ENCODE measurements around the gene PIP4K2C.

PIP4K2C gene

GRCh38 chr12:57605811-57606311, 14.9 kb downstream of the PIP4K2C start:
- no peak for TF ChIP-seq CTCF (IDR thresholded peaks at IDR 0.05; ENCODE audit: insufficient read depth, low read depth, low read length, missing control alignments)
- H3K4me3 ChIP-seq (ENCODE audit: low read depth, low read length): no peak overlapping the region
- DNase-seq (ENCODE audit: low read depth): no peak

GRCh38 chr12:57606399-57606798, 15.4 kb downstream of the PIP4K2C start:
- no peak for DNase-seq (ENCODE audit: low read depth)
- TF ChIP-seq CTCF (IDR thresholded peaks at IDR 0.05; ENCODE audit: insufficient read depth, low read depth, low read length, missing control alignments): no peak

GRCh38 chr12:57606821-57607220, 15.8 kb downstream of the PIP4K2C start:
- no peak for TF ChIP-seq CTCF (IDR thresholded peaks at IDR 0.05; ENCODE audit: insufficient read depth, low read depth, low read length, missing control alignments)
- no peak overlapping the region for H3K4me3 ChIP-seq (ENCODE audit: low read depth, low read length)
- no peak for DNase-seq (ENCODE audit: low read depth)

More at GRCh38 chr12:57606399-57606798, 15.4 kb downstream of the PIP4K2C start:
- H3K4me3 ChIP-seq (ENCODE audit: low read depth, low read length): no peak overlapping the region

GRCh38 chr12:57607958-57608663, 17.1 kb downstream of the PIP4K2C start:
- no peak for TF ChIP-seq CTCF (IDR thresholded peaks at IDR 0.05; ENCODE audit: insufficient read depth, low read depth, low read length, missing control alignments)
- no peak overlapping the region for H3K4me3 ChIP-seq (ENCODE audit: low read depth, low read length)
- no peak for DNase-seq (ENCODE audit: low read depth)

GRCh38 chr12:57609101-57609780, 18.2 kb downstream of the PIP4K2C start:
- TF ChIP-seq CTCF (IDR thresholded peaks at IDR 0.05; ENCODE audit: insufficient read depth, low read depth, low read length, missing control alignments): no peak
- H3K4me3 ChIP-seq (ENCODE audit: low read depth, low read length): no peak overlapping the region
- no peak for DNase-seq (ENCODE audit: low read depth)

- no peak overlapping the region for H3K4me3 ChIP-seq (ENCODE audit: low read depth, low read length)
- DNase-seq (ENCODE audit: low read depth): no peak
These were observed 19.0 kb downstream of the PIP4K2C start for GRCh38 chr12:57609781-57610553.

More at GRCh38 chr12:57609781-57610553, 19.0 kb downstream of the PIP4K2C start:
- TF ChIP-seq CTCF (IDR thresholded peaks at IDR 0.05; ENCODE audit: insufficient read depth, low read depth, low read length, missing control alignments): no peak
